Dedifferentiated amniotic fluid mesenchymal stem cell (primary cell): ENCODE results near the gene MICAL3.
"Not testable (repeated sequence)": the region's sequence is repeated elsewhere in the genome, so short reads cannot be mapped to it uniquely, and the experiment has no call there.

Source experiments
- DNase-seq: peaks from one replicate; pipeline ENCODE4 v3.0.0-alpha.2; 2016; ENCODE audit errors: extremely low spot score

MICAL3 gene

GRCh38 chr22:18059094-18059417, 34.7 kb upstream of the MICAL3 start:
- no peak for DNase-seq

GRCh38 chr22:18058371-18059093, 34.2 kb upstream of the MICAL3 start:
- DNase-seq, result no peak

GRCh38 chr22:18057568-18058209, 33.3 kb upstream of the MICAL3 start:
- peak; percentile 95 for DNase-seq

GRCh38 chr22:18056807-18057474, 32.6 kb upstream of the MICAL3 start:
- DNase-seq, result no peak

GRCh38 chr22:18056161-18056666, 31.9 kb upstream of the MICAL3 start:
- peak; percentile 82 for DNase-seq

- no peak for DNase-seq
These were observed 31.3 kb upstream of the MICAL3 start for GRCh38 chr22:18055619-18056160.

- DNase-seq, result not testable (repeated sequence)
These were observed 29.0 kb upstream of the MICAL3 start for GRCh38 chr22:18053216-18053946.

- DNase-seq, result not testable (repeated sequence)
These were observed 26.8 kb upstream of the MICAL3 start for GRCh38 chr22:18051113-18051512.

- DNase-seq, result no peak
These were observed 25.7 kb upstream of the MICAL3 start for GRCh38 chr22:18050065-18050464.

GRCh38 chr22:18048441-18048898, 24.1 kb upstream of the MICAL3 start:
- DNase-seq, result peak; percentile 77

- DNase-seq, result no peak
These were observed 23.7 kb upstream of the MICAL3 start for GRCh38 chr22:18048041-18048440.

GRCh38 chr22:18045794-18046193, 21.4 kb upstream of the MICAL3 start:
- DNase-seq, result no peak

GRCh38 chr22:18044548-18045271, 20.3 kb upstream of the MICAL3 start:
- no peak for DNase-seq

GRCh38 chr22:18042685-18043084, 18.3 kb upstream of the MICAL3 start:
- peak; percentile 28 for DNase-seq

GRCh38 chr22:18040898-18041297, 16.5 kb upstream of the MICAL3 start:
- DNase-seq, result not testable (repeated sequence)

- DNase-seq, result no peak
These were observed 11.4 kb upstream of the MICAL3 start for GRCh38 chr22:18035751-18036150.

- no peak for DNase-seq
These were observed 9.7 kb upstream of the MICAL3 start for GRCh38 chr22:18034076-18034475.

- peak; percentile 47 for DNase-seq
These were observed 9.0 kb upstream of the MICAL3 start for GRCh38 chr22:18033204-18033998.

- peak; percentile 29 for DNase-seq
These were observed 8.2 kb upstream of the MICAL3 start for GRCh38 chr22:18032455-18033101.
